Spleen (tissue), 11 donors: ENCODE data around the gene NKD1. TPM values are rescaled to one million over a fixed set of nuclear protein-coding genes. Genes with fewer than 3 reads are reported as not detected.

Experiments
- DNase-seq: peaks from one replicate; pipeline ENCODE4 v3.0.0-alpha.2; 2020
- H3K27ac ChIP-seq, 8 donors: fragments of 200-600 bp; sonication (generic) in 7 of 8; 1 replicate in 4 of 8; 2 replicates in 4 of 8; pipeline versions ENCODE4 v1.5.0 to v1.8.0; 2016 to 2021; ENCODE audit warnings: inconsistent platforms in 4 of 8, mild to moderate bottlenecking in 4 of 8, moderate library complexity in 1 of 8
- H3K27me3 ChIP-seq, 7 donors: fragments of 200-600 bp; sonication (generic) in 6 of 7; replicated peaks in 1 of 7; 1 replicate in 4 of 7; 2 replicates in 3 of 7; pipeline versions ENCODE4 v1.5.0 to v1.8.0; 2016 to 2021; ENCODE audit warnings: inconsistent platforms in 3 of 7, mild to moderate bottlenecking in 1 of 7
- H3K36me3 ChIP-seq, 6 donors: fragments of 200-600 bp; sonication (generic) in 5 of 6; 1 replicate in 4 of 6; 2 replicates in 2 of 6; pipeline versions ENCODE4 v1.5.0 to v1.8.0; 2016 to 2021; ENCODE audit warnings: inconsistent platforms in 2 of 6
- H3K4me1 ChIP-seq, 6 donors: fragments of 200-600 bp; sonication (generic) in 5 of 6; 1 replicate in 3 of 6; 2 replicates in 3 of 6; pipeline versions ENCODE4 v1.5.0 to v1.8.0; 2016 to 2021; ENCODE audit warnings: inconsistent platforms in 3 of 6
- H3K4me3 ChIP-seq, 8 donors: fragments of 200-600 bp; sonication (generic) in 7 of 8; 1 replicate in 4 of 8; 2 replicates in 4 of 8; pipeline versions ENCODE4 v1.5.0 to v1.8.0; 2016 to 2021; ENCODE audit warnings: inconsistent platforms in 4 of 8, mild to moderate bottlenecking in 4 of 8, moderate library complexity in 2 of 8
- H3K9me3 ChIP-seq, 8 donors: fragments of 200-600 bp; sonication (generic) in 7 of 8; 1 replicate in 4 of 8; 2 replicates in 4 of 8; pipeline versions ENCODE4 v1.5.0 to v1.8.0; 2016 to 2021; ENCODE audit warnings: inconsistent platforms in 4 of 8
- POLR2A ChIP-seq, 3 donors: fragments of 450-650 bp; IDR thresholded peaks; one replicate each; pipeline ENCODE4 v1.5.1; 2017; ENCODE audit warnings: antibody characterized with exemption in 3 of 3, mild to moderate bottlenecking in 1 of 3
- POLR2AphosphoS5 ChIP-seq, 3 donors: sonication (generic); formaldehyde crosslinking; IDR thresholded peaks; one replicate each; pipeline ENCODE4 v1.5.1; 2017; ENCODE audit warnings: antibody characterized with exemption in 3 of 3
- WGBS, 5 donors: extraction: QIAGEN DNeasy Blood & Tissue Kit in 3 of 5; methylation state at CpG; one replicate each; pipeline versions ENCODE4 v1.1.5 to v1.1.7; 2013 to 2018; 5-methylcytosine and 5-hydroxymethylcytosine counted together
- intact Hi-C: fragments of 100-400 bp; cut with DNase I; formaldehyde crosslinking; loops from one replicate; pipeline ENCODE4 v1.15.0; 2023; ENCODE audit warnings: low total_unique reads
- polyA plus RNA-seq, 3 donors: library from polyadenylated mRNA; stranded (reverse); fragments of 200-250 nt; gene quantifications; one replicate each; pipeline ENCODE4 v1.2.1, GENCODE V29; 2013
- total RNA-seq, 7 donors: library from RNA; depleted of rRNA in 3 of 7; stranded (reverse); fragments of >200 nt in 3 of 7; fragmentation: NEBNext Ultra II Directional in 4 of 7; extraction: Animal tissue kit (Norgen Biotek cat#: 25700) in 4 of 7; gene quantifications; one replicate each; pipeline versions ENCODE4 v1.1.0 to v1.2.1, GENCODE V29; 2016 to 2021
- TF ChIP-seq, protein P1 (sequence below), 11 experiments: fragments of 200-600 bp in 7 of 11; fragments of 450-650 bp in 4 of 11; sonication (generic) in 4 of 11; IDR thresholded peaks in 8 of 11; conservative IDR thresholded peaks in 3 of 11; 1 replicate in 7 of 11; 2 replicates in 4 of 11; pipeline versions ENCODE4 v1.4.0 to v1.8.0; 2016 to 2021; ENCODE audit warnings: antibody characterized with exemption in 11 of 11, inconsistent platforms in 4 of 11, mild to moderate bottlenecking in 1 of 11
- donor health status: healthy with polysubstance abuse.
- donor health status: DM: no; HTN: no; CAD: no; lungs with moderate emphysema.
- donor health status: DM: no; HTN: no; CAD: no.
- donor health status: Bipolar disorder and iron deficiency.
- donor health status: healthy.
- donor health status: DM: no; HTN: no; CAD: no.
- donor health status: DM: yes; HTN: yes; CAD: no.

NKD1 gene
- total and polyA plus RNA-seq, 10 donors = 0.11 to 15.2 (median 3.6) TPM

GRCh38 chr16:50599494-50599893, 51.3 kb downstream of the NKD1 start:
- TF ChIP-seq POLR2AphosphoS5 (IDR thresholded peaks at IDR 0.05) (no peak), POLR2A (IDR thresholded peaks at IDR 0.05) (no peak)
- TF ChIP-seq, protein P1, sequence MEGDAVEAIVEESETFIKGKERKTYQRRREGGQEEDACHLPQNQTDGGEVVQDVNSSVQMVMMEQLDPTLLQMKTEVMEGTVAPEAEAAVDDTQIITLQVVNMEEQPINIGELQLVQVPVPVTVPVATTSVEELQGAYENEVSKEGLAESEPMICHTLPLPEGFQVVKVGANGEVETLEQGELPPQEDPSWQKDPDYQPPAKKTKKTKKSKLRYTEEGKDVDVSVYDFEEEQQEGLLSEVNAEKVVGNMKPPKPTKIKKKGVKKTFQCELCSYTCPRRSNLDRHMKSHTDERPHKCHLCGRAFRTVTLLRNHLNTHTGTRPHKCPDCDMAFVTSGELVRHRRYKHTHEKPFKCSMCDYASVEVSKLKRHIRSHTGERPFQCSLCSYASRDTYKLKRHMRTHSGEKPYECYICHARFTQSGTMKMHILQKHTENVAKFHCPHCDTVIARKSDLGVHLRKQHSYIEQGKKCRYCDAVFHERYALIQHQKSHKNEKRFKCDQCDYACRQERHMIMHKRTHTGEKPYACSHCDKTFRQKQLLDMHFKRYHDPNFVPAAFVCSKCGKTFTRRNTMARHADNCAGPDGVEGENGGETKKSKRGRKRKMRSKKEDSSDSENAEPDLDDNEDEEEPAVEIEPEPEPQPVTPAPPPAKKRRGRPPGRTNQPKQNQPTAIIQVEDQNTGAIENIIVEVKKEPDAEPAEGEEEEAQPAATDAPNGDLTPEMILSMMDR (IDR thresholded peaks at IDR 0.05 in 8 of 11, conservative IDR thresholded peaks at IDR 0.05 in 3 of 11) = no peak
- no peak overlapping the region for H3K4me3 ChIP-seq
- intact Hi-C loops = no loop called here
- H3K4me1 ChIP-seq = peaks cover 0 to 36% (median 18%) of the 10 kb centered on the region in 6 donors
- H3K36me3 ChIP-seq = no peaks in the 10 kb centered on the region
- WGBS, 5 donors = 78 to 85% (median 81%) methylated on average over 6 of the region's 6 CpGs
- H3K27ac ChIP-seq = peak overlapping the region in 2 of 8 donors; percentile 36 to 66
- no peaks in the 10 kb centered on the region for H3K27me3 ChIP-seq
- no peak for DNase-seq
- no peaks in the 10 kb centered on the region for H3K9me3 ChIP-seq

GRCh38 chr16:50600582-50601283, 52.5 kb downstream of the NKD1 start:
- Histone ChIP-seq H3K27me3 (no peaks in the 10 kb centered on the region), H3K27ac (peak overlapping the region in 7 of 8 donors; percentile 27 to 69 (median 62)), H3K4me1 (peaks cover 0 to 36% (median 18%) of the 10 kb centered on the region in 6 donors), H3K4me3 (no peak overlapping the region), H3K36me3 (no peaks in the 10 kb centered on the region), H3K9me3 (no peaks in the 10 kb centered on the region)
- TF ChIP-seq, protein P1 (IDR thresholded peaks at IDR 0.05 in 8 of 11, conservative IDR thresholded peaks at IDR 0.05 in 3 of 11) = no peak
- TF ChIP-seq POLR2A (IDR thresholded peaks at IDR 0.05) = no peak
- no peak for TF ChIP-seq POLR2AphosphoS5 (IDR thresholded peaks at IDR 0.05)
- 71 to 82% (median 78%) methylated on average over 12 to 15 of the region's 15 CpGs for WGBS, 5 donors
- DNase-seq = no peak
- intact Hi-C loops = no loop called here

- H3K27me3 ChIP-seq = no peaks in the 10 kb centered on the region
- H3K9me3 ChIP-seq = no peaks in the 10 kb centered on the region
- intact Hi-C loops = no loop called here
- no peak overlapping the region for H3K4me3 ChIP-seq
- TF ChIP-seq, protein P1 (IDR thresholded peaks at IDR 0.05 in 8 of 11, conservative IDR thresholded peaks at IDR 0.05 in 3 of 11) = no peak
- TF ChIP-seq POLR2AphosphoS5 (IDR thresholded peaks at IDR 0.05) (no peak), POLR2A (IDR thresholded peaks at IDR 0.05) (no peak)
- peak overlapping the region in 7 of 8 donors; percentile 29 to 69 (median 62) for H3K27ac ChIP-seq
- DNase-seq = no peak
- WGBS, 5 donors = 49 to 89% (median 83%) methylated on average over 5 to 12 of the region's 12 CpGs
- H3K4me1 ChIP-seq = peaks cover 0 to 36% (median 18%) of the 10 kb centered on the region in 6 donors
- H3K36me3 ChIP-seq = no peaks in the 10 kb centered on the region
Observed at GRCh38 chr16:50601341-50601740, 53.1 kb downstream of the NKD1 start.

GRCh38 chr16:50602126-50602525, 53.9 kb downstream of the NKD1 start:
- Histone ChIP-seq H3K9me3 (no peaks in the 10 kb centered on the region), H3K4me3 (no peak overlapping the region), H3K4me1 (peaks cover 0 to 36% (median 18%) of the 10 kb centered on the region in 6 donors), H3K27me3 (no peaks in the 10 kb centered on the region), H3K36me3 (no peaks in the 10 kb centered on the region), H3K27ac (peak overlapping the region in 6 of 8 donors; percentile 29 to 69 (median 64))
- intact Hi-C loops = no loop called here
- WGBS, 5 donors = 82 to 91% (median 88%) methylated on average over 5 of the region's 5 CpGs
- DNase-seq = no peak
- TF ChIP-seq, protein P1 (IDR thresholded peaks at IDR 0.05 in 8 of 11, conservative IDR thresholded peaks at IDR 0.05 in 3 of 11) = no peak
- no peak for TF ChIP-seq POLR2AphosphoS5 (IDR thresholded peaks at IDR 0.05)
- no peak for TF ChIP-seq POLR2A (IDR thresholded peaks at IDR 0.05)
